HG03575 (cell line): ENCODE results near the gene SLC35A3.
A peak's percentile ranks its signal among the peaks of the same experiment; 100 is the strongest.
"Not testable (repeated sequence)": the region's sequence is repeated elsewhere in the genome, so short reads cannot be mapped to it uniquely, and the experiment has no call there.

Experiments used
- ATAC-seq: cut with Tn5 transposase; IDR thresholded peaks from one replicate; pipeline ENCODE4 v1.9.1; 2021; ENCODE audit not compliant: unreplicated experiment, insufficient number of reproducible peaks, low FRiP score; ENCODE audit errors: extremely low read depth

The SLC35A3 gene

DNA sequence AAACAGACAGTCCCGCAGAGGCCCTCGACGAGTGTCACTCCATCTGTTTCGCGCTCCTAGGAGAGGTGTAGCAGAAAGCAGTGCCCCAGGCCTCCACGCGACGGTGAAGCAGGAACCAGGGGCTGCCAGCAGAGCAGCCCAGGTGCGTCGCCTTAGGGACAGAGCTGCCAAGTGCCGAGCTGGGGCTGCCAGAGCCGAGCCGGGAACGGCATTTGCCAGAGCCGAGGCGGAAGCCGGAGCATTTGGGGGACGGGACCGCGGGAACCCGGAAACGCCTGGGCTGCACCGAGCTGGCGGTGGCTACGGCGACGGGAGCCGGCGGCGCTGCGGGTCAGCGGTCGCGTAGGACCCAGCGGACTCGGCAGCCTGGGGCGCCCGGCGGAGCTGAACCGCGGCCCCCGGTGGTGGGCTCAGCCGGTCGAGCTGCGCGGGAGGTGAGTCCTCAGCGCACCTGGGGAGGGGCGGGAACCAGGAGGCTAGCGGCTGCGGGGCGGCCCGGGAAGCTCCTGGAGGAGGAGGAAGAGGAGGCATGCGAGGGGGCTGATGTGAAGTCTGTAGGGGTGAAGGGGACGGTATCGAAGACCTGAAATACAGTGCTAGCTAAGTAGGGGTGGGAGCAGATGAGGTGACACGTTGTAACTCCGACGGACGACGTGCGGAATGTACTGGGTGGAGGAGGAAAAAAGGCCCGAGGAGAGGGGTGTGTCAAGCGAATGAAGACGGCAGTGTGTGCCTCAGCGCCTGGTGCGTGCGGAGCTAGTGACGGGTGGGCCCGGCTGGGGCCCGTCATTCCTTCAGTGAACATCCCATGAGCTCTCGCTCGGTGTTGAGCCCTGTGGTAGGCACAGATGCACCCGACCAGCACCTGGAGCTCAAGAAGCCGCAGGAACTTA lies at the start of gene SLC35A3:
TSS of gene SLC35A3 (plus strand) at position 268 of the 893 bp plus-strand sequence. CDS start 23,559 bp downstream, outside the sequence.
- ATAC-seq, result peak; percentile 38

DNA sequence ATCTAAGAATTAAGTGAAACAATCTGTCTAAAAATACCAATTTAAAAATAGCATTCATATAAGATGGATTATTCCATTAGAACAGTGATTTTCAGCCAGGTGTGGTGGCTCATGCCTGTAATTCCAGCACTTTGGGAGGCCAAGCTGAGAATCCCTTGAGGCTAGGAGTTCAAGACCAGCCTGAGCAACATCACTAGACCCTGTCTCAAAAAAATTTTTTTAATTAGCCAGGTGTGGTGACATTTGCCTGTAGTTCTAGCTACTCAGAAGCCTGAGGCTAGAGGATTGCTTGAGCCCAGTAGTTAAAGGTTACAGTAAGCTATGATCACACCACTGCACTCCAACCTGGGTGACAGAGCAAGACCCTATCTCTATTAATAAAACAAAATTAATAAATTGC lies 35.0 kb upstream of the SLC35A3 start:
- ATAC-seq, result no peak

DNA sequence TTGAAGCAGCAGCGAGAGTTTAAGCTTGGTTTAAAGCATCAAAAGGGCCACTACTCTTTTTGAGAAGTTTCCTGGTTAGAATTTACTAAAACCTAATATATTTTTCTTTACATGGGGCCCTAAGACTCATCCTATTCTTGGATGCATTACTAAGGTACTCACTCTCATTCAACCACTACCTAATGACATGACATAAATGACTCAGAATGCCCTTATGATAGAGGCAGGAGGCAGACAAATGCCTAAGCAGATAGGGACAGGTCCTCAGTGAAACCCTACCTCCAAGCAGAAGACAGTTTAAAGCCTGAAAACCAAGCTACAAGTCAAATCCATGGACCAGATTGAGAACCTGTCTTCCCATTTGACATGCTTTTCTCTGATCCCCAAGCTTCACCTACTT lies 34.3 kb upstream of the SLC35A3 start:
- no peak for ATAC-seq

DNA sequence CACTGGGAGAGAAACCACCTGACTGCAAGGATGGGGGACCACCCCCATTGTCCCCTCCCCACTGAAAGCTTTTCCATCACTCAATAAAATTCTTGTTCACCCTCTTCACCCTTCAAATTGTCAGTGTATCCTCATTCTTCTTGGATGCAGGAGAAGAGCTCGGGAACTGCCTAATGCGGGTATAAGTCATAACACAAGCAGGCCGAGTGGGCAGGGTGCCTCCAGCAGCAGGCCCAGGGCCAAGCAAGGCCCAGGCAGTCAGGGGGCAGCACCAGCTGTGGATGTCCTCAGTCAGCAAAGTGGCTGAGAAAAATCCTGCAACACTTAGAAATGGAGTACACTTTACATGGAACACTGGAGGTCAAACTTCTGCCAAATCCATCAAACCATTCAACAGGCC lies 33.7 kb upstream of the SLC35A3 start:
- no peak for ATAC-seq

DNA sequence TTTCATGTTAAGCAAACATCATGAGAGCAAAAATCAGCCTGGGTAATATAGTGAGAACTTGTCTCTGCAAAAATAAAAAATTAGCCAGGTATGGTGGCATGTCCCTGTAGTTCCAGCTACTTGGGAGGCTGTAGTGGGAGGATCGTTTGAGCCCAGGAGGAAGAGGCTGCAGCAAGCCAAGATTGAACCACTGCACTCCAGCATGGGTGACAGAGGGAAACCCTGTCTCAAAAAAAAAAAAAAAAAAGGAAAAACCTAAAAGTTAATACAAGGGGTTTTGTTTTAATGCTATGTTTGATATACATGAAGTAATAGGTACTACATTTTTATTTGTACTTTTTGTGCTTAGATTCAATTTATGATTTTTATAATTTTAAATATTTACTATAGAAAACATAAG lies 27.1 kb upstream of the SLC35A3 start:
- ATAC-seq, result no peak

DNA sequence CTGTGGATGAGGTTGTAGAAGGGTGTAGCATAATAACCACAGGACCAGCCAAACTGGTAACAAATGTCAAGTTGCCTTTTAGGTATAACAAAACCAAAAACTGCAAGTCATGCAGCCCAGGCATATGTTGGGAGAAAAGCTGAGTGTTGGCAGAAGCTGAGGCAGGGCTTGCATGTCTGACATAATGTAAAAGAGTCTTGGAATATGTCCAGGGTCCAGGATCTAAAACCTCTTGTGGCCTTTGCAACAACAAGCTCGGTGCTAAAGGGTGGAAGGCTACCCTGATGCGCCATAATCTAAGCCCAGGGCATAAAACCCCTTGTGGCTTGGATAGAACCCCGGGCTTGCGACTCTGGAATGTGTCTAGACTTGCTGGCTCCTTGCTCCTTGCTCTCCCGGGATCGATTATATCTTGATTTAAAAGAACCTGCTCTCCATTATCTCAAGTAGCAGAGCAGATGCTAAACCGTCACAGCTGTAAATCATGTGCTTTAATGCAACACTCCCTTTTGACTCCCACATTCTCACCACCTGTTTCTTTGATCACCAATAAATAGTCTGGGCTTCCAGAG lies 26.5 kb upstream of the SLC35A3 start:
- no peak for ATAC-seq

DNA sequence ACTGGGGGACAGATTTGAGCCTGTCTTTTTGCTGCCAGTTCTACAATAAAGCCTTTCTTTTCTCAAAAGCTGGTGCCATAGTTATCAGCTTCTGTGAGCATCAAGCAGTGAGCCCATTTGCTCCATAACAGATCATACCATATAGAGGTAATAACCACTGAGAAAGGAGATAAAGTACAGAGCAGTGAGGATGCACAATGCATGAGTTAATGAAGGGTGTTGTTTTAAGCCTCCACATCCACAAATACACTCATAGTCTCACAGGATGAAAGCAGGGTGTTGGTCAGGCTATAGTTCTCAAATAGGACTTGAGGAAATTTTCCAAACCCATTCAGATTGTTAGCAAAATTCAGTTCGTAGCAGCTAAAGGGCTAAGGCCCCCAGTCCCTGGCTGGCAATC lies 25.6 kb upstream of the SLC35A3 start:
- ATAC-seq, result no peak

DNA sequence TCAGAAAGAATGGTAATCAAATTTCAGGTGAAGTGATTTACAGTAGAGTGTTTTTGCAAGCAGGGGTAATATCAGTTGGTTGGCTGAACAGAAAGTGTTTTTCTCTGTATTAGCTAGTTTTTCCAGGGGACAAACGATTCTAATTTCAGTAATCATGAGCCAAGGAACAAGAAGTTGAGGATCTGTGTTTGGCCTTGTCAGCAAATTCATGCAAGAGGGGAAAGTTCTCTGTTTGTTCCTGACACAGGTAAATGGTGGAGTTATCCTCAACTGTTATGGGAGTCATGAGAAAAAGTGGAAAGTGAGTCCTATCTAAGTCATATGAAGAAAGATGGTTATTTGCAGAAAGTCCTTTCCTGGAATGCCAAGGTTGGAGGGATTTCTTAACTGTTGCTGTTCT lies 24.6 kb upstream of the SLC35A3 start:
- no peak for ATAC-seq

DNA sequence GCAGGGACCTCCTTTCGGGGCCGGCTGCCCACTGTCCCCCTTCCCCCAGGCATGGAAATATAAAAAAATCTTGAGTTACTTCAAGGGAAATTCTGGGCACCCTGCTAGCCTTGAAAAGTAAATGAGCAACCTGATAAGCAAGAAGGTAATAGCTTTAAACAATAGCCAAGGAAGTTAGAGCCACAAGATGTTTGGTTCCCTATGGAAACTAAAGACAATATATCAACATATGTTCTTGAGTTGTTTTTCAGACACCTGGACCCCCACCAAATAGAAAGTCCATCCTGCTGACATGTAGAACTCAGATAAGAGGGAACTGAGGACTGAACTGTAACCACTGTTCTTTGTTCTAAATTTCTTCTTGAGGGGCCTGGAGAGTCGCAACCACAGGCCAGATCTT lies 19.3 kb upstream of the SLC35A3 start:
- ATAC-seq, result no peak

DNA sequence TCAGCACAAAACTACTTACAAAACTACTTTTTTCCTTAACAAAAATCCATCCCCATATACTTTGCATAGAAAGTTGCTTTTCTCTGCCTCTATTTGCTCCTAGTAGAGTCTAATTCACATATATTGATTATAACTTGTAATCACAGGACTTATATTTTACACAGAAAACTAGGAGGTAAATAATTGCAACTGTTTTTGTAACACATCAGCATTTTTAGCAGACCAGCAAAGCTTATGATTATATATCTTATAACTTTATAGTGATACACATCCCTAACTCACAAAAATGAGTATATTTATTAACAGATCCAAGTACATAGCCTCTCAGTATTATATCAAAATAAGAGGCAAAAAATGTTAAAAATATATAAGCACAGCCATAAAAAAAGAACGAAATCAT lies 17.3 kb upstream of the SLC35A3 start:
- ATAC-seq, result no peak

DNA sequence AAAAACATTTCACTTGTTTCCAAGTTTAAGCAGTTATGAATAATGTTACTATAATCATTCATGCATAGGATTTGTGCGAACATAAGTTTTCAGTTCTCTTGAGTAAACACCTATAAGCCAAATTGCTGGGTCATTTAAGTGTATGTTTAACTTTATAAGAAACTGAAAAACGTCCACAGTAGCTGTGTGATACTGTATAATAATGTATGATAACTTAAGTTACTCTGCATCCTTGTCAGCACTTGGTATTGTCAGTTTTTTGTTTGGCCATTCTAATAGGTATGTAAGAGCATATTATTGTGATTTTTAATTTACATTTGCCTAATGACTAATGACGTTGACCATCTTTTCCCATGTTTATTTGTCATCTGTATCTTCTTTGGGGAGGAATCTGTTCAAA lies 14.4 kb upstream of the SLC35A3 start:
- ATAC-seq, result no peak

DNA sequence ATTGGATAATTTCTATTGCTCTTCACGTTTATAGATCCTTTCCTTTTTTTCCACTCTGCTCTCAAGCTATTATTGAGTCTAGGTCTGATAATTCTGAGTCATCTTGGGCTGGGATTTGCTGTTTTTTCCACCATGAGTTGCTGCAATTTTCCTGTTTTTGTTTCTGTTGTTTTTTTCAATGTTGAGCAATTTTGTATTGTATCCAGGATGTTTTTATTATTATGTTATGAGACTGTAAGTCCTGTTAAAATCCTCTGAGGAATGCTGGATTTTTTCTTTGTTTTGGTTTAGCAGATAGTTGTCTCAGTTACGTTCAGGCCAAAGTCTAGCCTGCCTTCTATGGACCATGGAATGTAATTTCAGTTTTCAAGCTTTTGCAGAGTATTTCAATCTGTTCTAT lies 13.0 kb upstream of the SLC35A3 start:
- no peak for ATAC-seq

DNA sequence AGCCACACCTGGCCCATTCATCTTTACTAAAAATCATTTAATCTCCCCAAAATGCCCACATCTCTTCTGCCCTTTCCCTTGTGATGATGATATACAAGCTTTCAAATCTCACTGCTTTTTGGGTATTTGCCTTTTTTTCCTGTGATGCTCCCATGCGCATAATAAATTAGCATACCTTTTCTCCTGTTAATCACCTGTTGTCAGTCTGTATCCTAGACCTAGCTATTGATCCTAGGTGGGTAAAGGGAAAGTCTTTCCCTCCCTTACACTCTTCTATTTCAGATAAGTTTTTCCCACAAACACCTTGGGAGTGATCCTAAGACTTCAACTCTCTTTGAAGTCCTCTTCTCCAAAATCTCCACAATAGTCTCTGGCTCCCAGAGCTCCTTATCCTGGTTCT lies 12.0 kb upstream of the SLC35A3 start:
- ATAC-seq, result no peak

DNA sequence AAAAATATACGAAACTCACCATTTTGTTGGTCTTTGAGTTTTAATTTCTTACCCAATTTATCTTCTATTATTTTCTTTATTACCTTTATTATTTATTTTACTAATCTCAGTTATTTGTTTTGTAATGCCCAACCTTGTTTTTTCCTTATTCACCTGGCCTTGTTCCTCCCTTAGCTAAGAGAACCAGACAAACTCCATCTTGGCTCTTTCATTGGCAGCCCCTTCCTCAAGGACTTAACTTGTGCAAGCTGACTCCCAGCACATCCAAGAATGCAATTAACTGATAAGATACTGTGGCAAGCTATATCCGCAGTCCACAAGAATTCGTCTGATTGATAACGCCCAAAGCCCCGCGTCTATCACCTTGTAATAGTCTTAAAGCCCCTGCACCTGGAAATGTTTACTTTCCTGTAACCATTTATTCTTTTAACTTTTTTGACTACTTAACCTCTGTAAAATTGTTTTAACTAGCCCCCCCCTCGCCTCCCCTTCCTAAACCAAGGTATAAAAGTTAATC lies 10.5 kb upstream of the SLC35A3 start:
- ATAC-seq, result not testable (repeated sequence)

DNA sequence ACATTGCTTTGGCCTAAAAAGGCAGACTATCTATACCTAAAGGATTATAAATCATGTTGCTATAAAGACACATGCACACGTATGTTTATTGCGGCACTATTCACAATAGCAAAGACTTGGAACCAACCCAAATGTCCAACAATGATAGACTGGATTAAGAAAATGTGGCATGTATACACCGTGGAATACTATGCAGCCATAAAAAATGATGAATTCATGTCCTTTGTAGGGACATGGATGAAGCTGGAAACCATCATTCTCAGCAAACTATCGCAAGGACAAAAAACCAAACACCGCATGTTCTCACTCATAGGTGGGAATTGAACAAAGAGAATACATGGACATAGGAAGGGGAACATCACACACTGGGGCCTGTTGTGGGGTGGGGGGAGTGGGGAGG lies 9.5 kb upstream of the SLC35A3 start:
- not testable (repeated sequence) for ATAC-seq

DNA sequence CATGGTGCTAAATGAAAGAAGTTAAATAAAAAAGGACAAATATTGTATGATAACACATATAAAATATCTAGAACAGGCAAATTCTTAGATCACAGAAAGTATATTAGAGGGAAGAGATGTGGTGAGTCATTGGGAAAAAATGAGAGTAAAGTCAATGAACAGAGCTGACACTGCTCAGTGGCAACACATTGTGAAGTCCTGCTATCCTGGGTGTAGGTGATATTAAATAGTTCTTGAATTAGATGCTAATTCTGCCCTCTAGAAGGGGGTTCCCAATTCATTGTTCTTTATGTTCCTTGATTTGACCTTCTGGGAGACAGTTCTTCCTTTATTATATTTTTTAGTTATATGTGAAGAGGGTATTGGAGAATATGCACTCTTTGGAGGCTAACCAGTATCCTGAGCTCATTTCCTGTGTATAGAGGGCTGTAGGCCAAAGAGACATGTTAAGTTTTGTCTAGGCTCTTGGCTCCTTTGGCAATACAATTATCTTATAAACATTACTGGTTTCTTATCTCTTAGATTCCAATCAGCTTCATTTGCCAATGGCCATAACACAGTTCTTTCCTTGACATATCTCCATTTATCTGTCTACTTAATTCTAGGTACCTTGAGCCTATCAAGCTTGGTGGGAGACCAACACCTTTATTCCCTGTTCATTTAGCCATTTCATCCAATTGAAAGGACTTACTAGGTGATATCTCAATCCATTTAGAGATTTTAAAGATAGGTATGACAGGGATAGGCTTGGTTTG lies 6.6 kb upstream of the SLC35A3 start:
- ATAC-seq, result no peak

DNA sequence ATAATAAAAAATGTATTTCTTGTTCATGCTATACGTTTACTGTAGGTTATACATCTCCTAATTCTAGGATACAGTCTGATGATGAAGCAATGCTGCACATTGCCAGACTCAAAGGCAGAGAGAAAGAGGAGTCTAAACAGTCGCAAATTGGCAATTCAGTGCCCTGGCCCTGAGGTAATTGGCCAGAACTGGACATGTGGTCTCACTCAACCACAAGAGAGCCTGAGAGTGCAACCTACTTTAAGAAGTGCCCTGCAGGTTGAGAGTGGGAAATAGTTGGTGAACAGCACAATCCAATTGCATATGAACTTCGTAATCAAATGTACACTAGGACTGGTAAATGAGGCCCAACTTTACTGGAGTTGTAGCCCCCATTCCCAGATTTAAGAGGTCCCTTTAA lies 5.0 kb upstream of the SLC35A3 start:
- no peak for ATAC-seq

DNA sequence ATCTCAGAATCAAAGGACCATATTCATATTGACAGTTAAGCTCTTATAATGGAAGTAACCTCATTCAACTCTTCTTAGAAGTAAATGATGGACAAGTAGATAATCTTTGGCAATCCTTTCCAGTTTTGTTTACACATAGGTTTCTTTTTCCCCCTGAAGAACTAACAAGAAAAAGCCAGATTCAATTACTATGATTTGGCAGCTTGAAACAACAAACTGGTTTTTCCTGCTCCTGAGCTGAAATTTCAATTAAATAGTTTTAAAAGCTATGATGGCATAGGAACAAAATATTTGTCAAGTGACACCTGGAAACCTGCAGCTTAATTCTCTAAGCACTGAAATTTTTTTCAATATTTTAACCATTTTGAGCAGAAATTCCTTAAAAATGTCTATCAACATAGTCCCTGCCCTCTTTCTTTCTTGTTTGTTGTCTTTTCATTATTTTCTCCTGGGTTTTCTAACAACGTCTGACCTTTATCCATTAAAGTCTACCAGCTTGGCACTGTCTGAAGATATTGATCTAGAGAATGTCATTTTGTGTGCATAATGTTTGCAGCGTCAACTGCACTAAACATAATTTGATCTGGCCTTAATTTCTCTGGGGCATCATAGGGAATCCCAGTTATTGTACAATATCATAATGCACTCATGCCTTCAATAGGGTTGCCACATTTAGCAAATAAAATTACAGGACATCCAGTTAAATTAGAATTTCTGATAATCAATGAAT lies 4.0 kb upstream of the SLC35A3 start:
- no peak for ATAC-seq

DNA sequence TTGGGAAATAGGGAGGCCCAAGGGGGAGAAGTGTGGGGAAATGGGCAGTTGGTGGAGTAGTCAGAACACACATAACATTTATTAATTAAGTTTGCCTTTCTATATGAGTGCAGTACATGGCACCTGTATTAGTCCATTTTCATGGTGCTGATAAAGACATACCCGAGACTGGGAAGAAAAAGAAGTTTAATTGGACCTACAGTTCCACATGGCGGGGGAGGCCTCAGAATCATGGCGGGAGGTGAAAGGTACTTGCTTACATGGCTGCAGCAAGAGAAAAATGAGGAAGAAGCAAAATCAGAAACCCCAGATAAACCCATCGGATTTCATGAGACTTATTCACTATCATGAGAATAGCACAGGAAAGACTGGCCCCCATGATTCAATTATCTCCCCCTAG lies 1.6 kb upstream of the SLC35A3 start:
- no peak for ATAC-seq
